ENCODE results near the gene LRRC25.

The LRRC25 gene

GRCh38 chr19:18397242-18398202, at the start of gene LRRC25:
Gene LRRC25, minus strand, starts transcription at chr19:18397622. Its CDS starts 659 bp downstream, at chr19:18396963.
- DNase-seq, result peak; percentile 63

- peak; percentile 73 for DNase-seq
These were observed 49.5 kb upstream of the LRRC25 start for GRCh38 chr19:18446811-18447359.

DNA sequence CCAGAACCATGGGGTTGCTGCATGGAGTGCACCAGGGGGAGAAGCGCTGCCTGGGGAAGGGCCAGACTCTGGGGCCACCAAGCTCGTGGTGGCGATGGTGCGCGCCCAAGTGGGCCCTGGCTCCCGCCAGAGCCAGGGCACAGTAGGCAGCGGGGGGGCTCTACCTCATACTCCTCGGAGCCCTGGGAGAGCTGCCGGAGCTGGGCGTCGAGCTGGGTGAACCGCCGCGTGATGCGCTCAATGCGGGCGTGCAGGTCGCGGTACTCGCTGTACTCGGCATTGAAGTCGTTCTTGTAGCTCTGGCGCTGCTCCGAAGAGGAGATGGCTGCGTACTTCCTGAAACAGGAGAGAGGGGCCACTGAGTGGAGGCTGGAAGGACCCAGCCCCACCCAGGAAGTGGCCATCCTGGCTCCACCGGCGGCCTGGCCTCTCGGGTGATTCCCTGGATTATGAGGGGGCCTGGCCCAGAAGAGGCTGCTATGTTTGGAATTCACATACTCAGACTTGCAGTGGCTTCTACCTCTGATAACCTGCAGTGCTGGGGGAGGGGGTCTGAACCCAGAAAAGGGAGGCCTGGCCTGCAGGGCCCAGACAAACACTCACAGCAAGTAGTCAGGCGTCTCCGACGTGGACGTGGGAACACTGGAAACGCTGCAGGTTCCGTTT, 48.9 kb upstream of the LRRC25 start:
- peak; percentile 68 for DNase-seq

DNA sequence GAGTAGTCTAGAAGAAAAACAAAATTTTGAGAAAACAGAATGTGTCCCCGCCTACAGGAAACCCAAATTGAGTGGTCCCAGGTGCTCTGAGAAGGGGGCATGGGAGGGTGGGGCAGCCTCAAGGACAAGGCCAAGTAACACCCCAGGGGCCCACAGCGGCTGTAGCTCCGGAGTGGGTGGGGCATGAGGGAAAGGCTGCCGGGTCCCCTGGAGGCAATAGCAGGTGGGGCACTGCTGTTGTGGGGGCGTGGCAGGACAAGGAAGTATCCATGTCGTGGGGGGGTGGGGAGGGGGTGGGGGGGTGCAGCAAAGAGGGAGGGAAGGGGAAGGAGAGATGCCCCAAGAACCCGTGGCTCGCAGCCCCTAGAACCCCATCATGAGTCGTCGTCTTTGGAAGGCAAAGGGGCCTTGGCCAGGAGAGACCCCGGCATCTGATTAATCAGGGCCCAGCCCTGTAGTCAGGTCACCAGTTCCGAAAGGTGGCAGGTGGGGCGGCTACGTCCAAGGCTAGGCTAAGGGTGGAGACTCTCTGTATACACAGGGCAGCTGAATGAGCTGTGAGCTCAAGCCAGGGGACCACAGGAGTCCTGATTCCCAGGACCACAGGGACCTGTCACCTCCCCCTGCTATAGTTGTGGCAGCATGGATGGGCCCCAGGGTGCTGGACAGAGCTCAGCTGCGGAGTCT, 48.0 kb upstream of the LRRC25 start:
- DNase-seq, result no peak

GRCh38 chr19:18444513-18444912, 47.1 kb upstream of the LRRC25 start:
- DNase-seq, result no peak

GRCh38 chr19:18443831-18444230, 46.4 kb upstream of the LRRC25 start:
- no peak for DNase-seq

DNA sequence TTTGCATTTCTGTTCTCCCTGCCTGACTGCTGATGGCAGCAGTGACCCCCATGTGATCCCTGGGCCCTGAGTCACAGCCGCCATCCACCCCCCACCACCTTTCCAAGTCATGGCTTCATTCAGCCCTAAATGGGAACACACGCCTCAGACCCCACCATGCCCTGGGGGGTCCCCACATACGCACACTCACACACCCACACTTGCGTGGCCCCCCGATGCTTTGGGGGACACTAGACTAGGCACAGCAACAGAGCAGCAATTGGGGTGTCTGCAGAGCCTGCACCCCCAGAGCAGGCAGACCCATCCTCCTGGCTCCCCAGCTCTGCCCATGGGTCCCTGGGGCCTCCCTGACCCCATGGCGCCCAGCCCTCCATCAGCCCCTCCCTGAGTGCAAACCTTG, 46.0 kb upstream of the LRRC25 start:
- no peak for DNase-seq

DNA sequence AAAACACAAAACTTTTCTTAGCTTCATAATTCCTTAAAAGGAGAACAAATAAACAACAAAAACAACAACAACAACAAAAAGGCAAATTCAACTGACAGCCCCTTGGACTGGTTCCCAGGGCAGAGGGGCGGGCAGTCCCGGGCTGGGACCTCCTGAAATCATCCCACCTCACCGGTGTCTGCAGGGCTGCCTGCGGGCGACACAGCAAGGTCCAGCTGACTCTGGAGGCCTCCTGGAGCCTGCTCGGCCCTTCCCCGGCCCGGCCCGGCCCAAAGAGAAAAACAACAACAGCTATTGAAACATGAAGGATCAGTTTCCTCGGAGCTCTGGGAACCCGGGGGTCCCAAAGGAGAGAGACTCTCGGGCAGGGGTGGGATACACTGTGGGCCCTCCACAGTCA, 45.5 kb upstream of the LRRC25 start:
- no peak for DNase-seq

DNA sequence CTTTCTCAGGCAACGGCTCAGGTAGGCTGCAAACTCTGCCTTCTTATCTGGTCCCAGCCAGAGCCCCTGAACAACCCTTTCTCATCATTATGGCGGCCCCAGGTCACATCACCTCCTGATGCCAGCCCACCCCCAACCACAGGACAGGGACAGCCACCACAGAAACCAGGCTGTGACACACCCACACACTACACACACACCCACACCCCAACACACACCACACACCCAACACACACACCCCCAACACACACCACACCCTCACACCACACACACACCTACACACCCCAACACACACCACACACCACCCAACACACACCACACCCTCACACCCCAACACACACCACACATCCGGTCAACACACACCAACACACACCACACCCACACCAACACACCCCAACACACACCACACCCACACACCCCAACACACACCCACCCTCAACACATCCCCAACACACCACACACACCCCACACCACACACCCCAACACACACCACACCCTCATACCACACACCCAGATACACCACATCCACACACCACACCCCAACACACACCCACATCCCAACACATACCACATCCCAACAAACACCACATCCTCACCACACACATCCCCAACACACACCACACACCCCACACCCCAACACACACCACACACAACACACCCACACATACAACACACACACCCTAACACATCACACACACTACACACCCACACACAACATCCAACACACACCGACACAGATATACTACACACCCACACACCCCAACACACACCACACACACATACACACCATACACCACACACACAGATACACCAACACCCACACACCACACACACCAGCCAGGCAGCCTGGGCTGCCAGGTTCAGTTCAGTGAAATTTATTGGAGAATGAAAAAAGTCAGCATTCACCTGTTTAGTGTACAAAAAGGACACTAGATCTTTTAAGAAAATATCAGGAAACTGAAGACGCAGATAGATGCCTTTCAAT, 44.7 kb upstream of the LRRC25 start:
- no peak for DNase-seq

GRCh38 chr19:18440936-18441803, 43.7 kb upstream of the LRRC25 start:
- no peak for DNase-seq

DNA sequence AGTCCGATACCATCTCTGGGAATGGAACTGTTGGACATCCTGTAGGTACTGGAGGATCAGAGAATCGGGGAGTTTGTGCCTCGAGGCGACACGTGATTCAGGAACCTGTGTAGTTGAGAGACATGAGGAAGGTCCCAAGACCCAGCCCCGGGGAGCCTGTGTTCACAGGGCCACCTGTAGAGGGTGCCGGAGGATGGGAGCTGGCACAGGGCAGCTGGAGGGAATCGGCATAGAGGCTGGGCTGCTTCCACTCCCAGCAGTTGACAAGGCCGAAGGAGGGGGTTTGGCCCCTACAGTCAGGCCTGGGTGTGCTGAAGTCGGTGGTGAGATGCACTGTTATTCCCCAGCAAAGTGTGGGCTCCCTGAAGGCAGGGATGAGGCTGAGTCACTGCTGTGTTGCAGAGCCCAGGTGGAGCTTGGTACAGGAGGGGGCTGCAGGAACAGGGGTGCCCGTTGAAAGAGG, 43.0 kb upstream of the LRRC25 start:
- DNase-seq, result peak; percentile 72

DNA sequence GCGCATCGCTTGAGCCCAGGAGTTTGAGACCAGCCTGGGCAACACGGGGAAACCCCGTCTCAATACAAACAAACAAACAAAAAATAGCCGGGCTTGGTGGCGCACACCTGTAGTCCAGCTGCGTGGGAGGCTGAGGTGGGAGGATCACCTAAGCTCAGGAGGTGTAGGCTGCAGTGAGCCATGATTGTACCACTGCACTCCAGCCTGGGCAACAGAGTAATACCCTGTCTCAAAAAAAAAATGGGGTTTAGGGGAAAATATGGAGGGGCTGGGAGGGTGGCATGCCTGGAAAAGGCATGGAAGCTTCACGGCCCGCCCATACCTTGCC, 42.5 kb upstream of the LRRC25 start:
- no peak for DNase-seq

GRCh38 chr19:18439025-18439909, 41.8 kb upstream of the LRRC25 start:
- DNase-seq, result peak; percentile 73

- DNase-seq, result peak; percentile 87
These were observed 41.1 kb upstream of the LRRC25 start for GRCh38 chr19:18438331-18439024.

DNA sequence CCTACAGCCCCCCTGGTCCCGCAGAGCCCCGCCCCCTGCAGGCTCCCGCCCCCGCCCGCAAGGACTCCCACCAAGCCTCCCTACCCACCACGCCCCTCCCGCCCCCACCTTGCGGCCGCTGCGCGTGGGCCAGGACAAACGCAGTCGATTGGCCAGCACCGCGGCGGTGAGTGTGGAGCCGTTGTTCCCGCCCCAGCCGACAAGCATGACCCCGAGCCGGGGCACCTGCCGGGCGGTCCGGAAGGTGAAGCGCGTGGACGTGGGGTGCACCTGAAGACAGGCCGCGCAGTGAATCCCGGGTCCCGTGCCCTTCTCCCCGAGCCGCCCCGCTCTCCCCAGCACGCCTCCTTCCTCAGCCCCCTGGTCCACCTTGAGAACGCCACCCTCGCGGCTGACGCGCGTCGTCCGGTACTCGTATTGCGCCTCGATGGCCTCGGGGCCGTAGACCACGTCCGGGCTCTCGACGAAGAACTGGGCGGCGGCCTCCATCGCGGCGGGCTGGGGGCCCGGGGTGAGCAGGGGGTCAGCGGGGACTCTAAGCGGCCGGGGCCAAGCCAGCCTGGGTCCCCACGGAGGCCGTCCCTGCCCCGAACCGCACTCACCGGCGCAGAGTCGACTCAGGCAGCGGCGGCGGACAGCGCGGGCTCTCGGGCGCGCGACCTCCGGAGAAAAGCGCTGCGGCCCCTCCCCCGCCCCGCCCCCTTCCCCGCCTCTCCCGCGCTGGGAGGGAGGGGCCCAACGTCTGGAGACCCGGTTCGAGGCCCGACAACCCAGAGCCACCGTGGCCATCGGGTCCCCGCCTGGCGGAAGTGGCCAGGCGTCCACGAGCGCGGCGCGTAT, 40.3 kb upstream of the LRRC25 start, which contains the start of gene ISYNA1:
Gene ISYNA1, minus strand, starts transcription at position 643 of the 840 bp plus-strand sequence. Its CDS starts 154 bp downstream, at position 489.
- peak; percentile 84 for DNase-seq

- peak; percentile 97 for DNase-seq
These were observed 39.5 kb upstream of the LRRC25 start for GRCh38 chr19:18436671-18437490.

Measured in islet precursor cell (in vitro differentiated cells).